SK-N-SH treated with all-trans-retinoic acid at 6 μM for 48 hours (cell line): ENCODE data around the gene PGM1.

Experiments
- CSDC2 ChIP-seq: fragments of 250-450 bp; sonication (Bioruptor Pico); IDR thresholded peaks from 2 replicates; pipeline ENCODE4 v1.5.0; 2020; ENCODE audit warnings: mild to moderate bottlenecking, moderate library complexity
- GLIS3 ChIP-seq: fragments of 250-450 bp; sonication (Bioruptor Pico); IDR thresholded peaks from 2 replicates; pipeline ENCODE4 v1.5.0; 2020; ENCODE audit warnings: mild to moderate bottlenecking, moderate library complexity
- ISL1 ChIP-seq: fragments of 250-450 bp; sonication (Bioruptor Pico); IDR thresholded peaks from 2 replicates; pipeline ENCODE4 v2.1.2; 2022; ENCODE audit warnings: mild to moderate bottlenecking, moderate library complexity
- RARB ChIP-seq: fragments of 250-450 bp; sonication (Bioruptor Pico); IDR thresholded peaks from 2 replicates; pipeline ENCODE4 v1.8.0; 2021; ENCODE audit warnings: mild to moderate bottlenecking, moderate library complexity
- TCF4 ChIP-seq: fragments of 250-450 bp; sonication (Bioruptor Pico); IDR thresholded peaks from 2 replicates; pipeline ENCODE4 v1.8.0; 2021; ENCODE audit warnings: mild to moderate bottlenecking, moderate library complexity, borderline replicate concordance
- ZFP3 ChIP-seq: fragments of 250-450 bp; sonication (Bioruptor Pico); IDR thresholded peaks from 2 replicates; pipeline ENCODE4 v1.5.0; 2020; ENCODE audit warnings: mild to moderate bottlenecking, moderate library complexity
- ZNF70 ChIP-seq: fragments of 450-650 bp; formaldehyde crosslinking; IDR thresholded peaks from 2 replicates; pipeline ENCODE4 v1.5.0; 2020; ENCODE audit warnings: mild to moderate bottlenecking, moderate library complexity
- TF ChIP-seq, protein P1 (sequence below): fragments of 250-450 bp; sonication (Bioruptor Pico); IDR thresholded peaks from 2 replicates; pipeline ENCODE4 v1.5.0; 2020; ENCODE audit warnings: mild to moderate bottlenecking, moderate library complexity
- TF ChIP-seq, protein P2 (sequence below): fragments of 250-450 bp; sonication (Bioruptor Pico); IDR thresholded peaks from 2 replicates; pipeline ENCODE4 v1.8.0; 2020; ENCODE audit warnings: mild to moderate bottlenecking, moderate library complexity, borderline replicate concordance
- TF ChIP-seq, protein P3 (sequence below): fragments of 250-450 bp; sonication (Bioruptor Pico); IDR thresholded peaks from 2 replicates; pipeline ENCODE4 v1.5.1; 2020; ENCODE audit warnings: low read depth, mild to moderate bottlenecking, moderate library complexity

GRCh38 chr1:63593886-63594605 is 835 bp downstream of the PGM1 start:
- TF ChIP-seq, protein P1, sequence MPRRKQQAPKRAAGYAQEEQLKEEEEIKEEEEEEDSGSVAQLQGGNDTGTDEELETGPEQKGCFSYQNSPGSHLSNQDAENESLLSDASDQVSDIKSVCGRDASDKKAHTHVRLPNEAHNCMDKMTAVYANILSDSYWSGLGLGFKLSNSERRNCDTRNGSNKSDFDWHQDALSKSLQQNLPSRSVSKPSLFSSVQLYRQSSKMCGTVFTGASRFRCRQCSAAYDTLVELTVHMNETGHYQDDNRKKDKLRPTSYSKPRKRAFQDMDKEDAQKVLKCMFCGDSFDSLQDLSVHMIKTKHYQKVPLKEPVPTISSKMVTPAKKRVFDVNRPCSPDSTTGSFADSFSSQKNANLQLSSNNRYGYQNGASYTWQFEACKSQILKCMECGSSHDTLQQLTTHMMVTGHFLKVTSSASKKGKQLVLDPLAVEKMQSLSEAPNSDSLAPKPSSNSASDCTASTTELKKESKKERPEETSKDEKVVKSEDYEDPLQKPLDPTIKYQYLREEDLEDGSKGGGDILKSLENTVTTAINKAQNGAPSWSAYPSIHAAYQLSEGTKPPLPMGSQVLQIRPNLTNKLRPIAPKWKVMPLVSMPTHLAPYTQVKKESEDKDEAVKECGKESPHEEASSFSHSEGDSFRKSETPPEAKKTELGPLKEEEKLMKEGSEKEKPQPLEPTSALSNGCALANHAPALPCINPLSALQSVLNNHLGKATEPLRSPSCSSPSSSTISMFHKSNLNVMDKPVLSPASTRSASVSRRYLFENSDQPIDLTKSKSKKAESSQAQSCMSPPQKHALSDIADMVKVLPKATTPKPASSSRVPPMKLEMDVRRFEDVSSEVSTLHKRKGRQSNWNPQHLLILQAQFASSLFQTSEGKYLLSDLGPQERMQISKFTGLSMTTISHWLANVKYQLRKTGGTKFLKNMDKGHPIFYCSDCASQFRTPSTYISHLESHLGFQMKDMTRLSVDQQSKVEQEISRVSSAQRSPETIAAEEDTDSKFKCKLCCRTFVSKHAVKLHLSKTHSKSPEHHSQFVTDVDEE (CRISPR knock-in tag) = no peak
- TF ChIP-seq, protein P2, sequence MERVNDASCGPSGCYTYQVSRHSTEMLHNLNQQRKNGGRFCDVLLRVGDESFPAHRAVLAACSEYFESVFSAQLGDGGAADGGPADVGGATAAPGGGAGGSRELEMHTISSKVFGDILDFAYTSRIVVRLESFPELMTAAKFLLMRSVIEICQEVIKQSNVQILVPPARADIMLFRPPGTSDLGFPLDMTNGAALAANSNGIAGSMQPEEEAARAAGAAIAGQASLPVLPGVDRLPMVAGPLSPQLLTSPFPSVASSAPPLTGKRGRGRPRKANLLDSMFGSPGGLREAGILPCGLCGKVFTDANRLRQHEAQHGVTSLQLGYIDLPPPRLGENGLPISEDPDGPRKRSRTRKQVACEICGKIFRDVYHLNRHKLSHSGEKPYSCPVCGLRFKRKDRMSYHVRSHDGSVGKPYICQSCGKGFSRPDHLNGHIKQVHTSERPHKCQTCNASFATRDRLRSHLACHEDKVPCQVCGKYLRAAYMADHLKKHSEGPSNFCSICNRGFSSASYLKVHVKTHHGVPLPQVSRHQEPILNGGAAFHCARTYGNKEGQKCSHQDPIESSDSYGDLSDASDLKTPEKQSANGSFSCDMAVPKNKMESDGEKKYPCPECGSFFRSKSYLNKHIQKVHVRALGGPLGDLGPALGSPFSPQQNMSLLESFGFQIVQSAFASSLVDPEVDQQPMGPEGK (CRISPR knock-in tag) = no peak
- TF ChIP-seq ZFP3 (CRISPR knock-in tag) (no peak), ZNF70 (CRISPR knock-in tag) (no peak), ISL1 (CRISPR knock-in tag) (no peak), TCF4 (CRISPR knock-in tag) (no peak), RARB (CRISPR knock-in tag) (no peak), GLIS3 (CRISPR knock-in tag) (no peak), CSDC2 (no peak)
- TF ChIP-seq, protein P3, sequence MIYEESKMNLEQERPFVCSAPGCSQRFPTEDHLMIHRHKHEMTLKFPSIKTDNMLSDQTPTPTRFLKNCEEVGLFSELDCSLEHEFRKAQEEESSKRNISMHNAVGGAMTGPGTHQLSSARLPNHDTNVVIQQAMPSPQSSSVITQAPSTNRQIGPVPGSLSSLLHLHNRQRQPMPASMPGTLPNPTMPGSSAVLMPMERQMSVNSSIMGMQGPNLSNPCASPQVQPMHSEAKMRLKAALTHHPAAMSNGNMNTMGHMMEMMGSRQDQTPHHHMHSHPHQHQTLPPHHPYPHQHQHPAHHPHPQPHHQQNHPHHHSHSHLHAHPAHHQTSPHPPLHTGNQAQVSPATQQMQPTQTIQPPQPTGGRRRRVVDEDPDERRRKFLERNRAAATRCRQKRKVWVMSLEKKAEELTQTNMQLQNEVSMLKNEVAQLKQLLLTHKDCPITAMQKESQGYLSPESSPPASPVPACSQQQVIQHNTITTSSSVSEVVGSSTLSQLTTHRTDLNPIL (CRISPR knock-in tag) = no peak
